Measurements from ENCODE around the gene TUBB8B.
"Not testable (repeated sequence)": the region's sequence is repeated elsewhere in the genome, so short reads cannot be mapped to it uniquely, and the experiment has no call there.

The TUBB8B gene

DNA sequence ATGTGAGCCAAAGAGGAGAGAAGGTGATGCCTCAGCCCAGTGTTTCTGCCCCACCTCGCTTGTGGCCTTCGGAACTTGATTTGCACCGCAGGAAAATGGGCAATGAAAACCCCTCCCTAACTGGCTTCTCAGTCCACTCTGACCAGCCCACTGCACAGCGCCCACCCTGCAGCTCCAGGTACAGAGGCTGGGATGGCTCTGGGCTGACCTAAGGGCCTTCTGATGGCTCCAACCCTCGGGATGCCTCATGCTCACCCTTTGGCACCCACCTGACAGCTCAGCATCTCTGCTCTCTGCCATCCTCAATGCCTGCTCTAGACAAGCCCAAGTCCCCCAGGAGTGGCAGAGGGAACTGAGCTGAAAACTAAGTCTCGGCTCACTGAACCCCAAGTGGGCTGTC lies 36.2 kb downstream of the TUBB8B start:
- DNase-seq (ENCODE audit: low read depth in 1 of 2, low spot score in 1 of 2): not testable (repeated sequence)

DNA sequence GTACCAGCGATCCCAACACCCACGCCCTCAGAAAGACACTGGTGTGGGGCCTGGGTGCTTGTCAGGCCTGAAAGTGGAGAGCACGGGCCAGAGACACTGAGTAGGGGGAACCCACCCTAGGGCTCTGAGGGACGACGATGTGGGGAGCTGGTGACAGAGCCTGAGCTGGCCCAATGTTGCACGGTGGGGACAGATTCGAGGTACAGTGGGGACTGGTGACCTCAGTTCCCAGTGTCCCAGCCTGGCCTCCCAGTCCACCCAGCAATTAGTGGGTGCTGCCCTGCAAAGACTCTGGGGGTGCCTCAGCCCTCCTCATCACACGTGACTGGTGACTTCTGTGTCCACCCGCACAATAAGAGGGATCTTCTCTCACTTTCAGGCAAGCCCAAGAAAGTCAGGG lies 36.6 kb downstream of the TUBB8B start:
- not testable (repeated sequence) for DNase-seq (ENCODE audit: low read depth in 1 of 2, low spot score in 1 of 2)

DNA sequence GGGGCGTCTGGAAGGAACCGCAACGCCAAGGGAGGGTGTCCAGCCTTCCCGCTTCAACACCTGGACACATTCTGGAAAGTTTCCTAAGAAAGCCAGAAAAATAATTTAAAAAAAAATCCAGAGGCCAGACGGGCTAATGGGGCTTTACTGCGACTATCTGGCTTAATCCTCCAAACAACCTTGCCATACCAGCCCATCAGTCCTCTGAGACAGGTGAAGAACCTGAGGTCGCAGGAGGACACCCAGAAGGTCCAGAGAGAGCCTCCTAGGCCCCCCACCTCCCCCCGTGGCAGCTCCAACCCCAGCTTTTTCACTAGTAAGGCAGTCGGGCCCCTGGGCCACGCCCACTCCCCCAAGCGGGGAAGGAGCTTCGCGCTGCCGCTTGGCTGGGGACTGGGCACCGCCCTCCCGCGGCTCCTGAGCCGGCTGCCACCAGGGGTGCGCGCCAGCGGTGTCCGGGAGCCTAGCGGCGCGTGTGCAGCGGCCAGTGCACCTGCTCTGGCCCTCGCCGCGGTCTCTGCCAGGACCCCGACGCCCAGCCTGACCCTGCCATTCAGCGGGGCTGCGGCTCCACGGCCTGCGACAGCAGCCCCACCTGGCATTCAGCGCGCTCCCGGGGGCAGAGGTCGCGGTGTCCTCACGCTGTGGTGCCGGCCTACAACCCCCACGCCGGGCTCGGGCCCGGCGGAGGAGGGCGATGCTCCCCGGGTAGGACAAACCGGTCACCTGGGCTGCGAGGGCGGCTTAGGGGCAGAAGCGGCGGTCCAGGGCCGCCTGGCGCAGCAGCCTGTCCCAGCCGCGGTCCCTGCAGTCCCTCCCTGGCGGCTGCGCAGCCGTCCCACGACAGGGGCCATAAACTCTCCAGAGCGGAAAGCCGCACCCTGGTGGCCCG lies 37.8 kb downstream of the TUBB8B start:
- DNase-seq (ENCODE audit: low read depth in 1 of 2, low spot score in 1 of 2): not testable (repeated sequence)

- not testable (repeated sequence) for DNase-seq (ENCODE audit: low read depth in 1 of 2, low spot score in 1 of 2)
Observed at GRCh38 chr18:10624-11184, 38.7 kb downstream of the TUBB8B start.

DNA sequence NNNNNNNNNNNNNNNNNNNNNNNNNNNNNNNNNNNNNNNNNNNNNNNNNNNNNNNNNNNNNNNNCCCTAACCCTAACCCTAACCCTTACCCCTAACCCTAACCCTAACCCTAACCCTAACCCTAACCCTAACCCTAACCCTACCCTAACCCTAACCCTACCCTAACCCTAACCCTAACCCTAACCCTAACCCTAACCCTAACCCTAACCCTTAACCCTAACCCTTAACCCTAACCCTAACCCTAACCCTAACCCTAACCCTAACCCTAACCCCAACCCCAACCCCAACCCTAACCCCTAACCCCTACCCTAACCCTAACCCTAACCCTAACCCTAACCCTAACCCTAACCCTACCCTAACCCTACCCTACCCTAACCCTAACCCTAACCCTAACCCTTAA lies 39.5 kb downstream of the TUBB8B start:
- not testable (repeated sequence) for DNase-seq (ENCODE audit: low read depth in 1 of 2, low spot score in 1 of 2)

Data from activated CD4-positive, alpha-beta T cell treated with anti-CD3 and anti-CD28 coated beads, Interleukin-2, amount 50 U/mL, for 24 hours (primary cell).